IPS-NIHi7 (cell line): ENCODE measurements around the gene TMEM231.

Source experiments
- DNase-seq: peaks from one replicate; pipeline ENCODE4 v3.0.0; 2012; ENCODE audit warnings: mixed read lengths; ENCODE audit errors: extremely low spot score

Gene TMEM231

GRCh38 chr16:75488322-75488721, 67.7 kb downstream of the TMEM231 start:
- no peak for DNase-seq
